NCI-H460 (cell line): ENCODE results near the gene ASH1L. TPM values are rescaled to one million over a fixed set of nuclear protein-coding genes. Genes with fewer than 3 reads are reported as not detected.
A peak's percentile ranks its signal among the peaks of the same experiment; 100 is the strongest.
"Not testable (repeated sequence)": the region's sequence is repeated elsewhere in the genome, so short reads cannot be mapped to it uniquely, and the experiment has no call there.

Experiments used
- DNase-seq: peaks from one replicate; pipeline ENCODE4 v3.0.0-alpha.2; 2016; ENCODE audit warnings: low read depth; ENCODE audit errors: extremely low read depth
- total RNA-seq: library from RNA; depleted of rRNA; stranded (reverse); fragments of >200 nt; shearing (Covaris generic); gene quantifications from 2 replicates; pipeline ENCODE4 v1.2.3, GENCODE V29; 2014

The ASH1L gene
- total RNA-seq, 1 experiment from 2014 or later, result 46.5 TPM

- DNase-seq, result no peak
Observed at GRCh38 chr1:155457266-155457665, 105.3 kb downstream of the ASH1L start.

GRCh38 chr1:155455588-155456195 is 106.9 kb downstream of the ASH1L start:
- no peak for DNase-seq

- DNase-seq, result no peak
Observed at GRCh38 chr1:155454096-155454495, 108.5 kb downstream of the ASH1L start.

- no peak for DNase-seq
Observed at GRCh38 chr1:155453141-155453540, 109.5 kb downstream of the ASH1L start.

- DNase-seq, result no peak
Observed at GRCh38 chr1:155451199-155451598, 111.4 kb downstream of the ASH1L start.

GRCh38 chr1:155442431-155442830 is 120.2 kb downstream of the ASH1L start:
- not testable (repeated sequence) for DNase-seq

GRCh38 chr1:155437405-155437804 is 125.2 kb downstream of the ASH1L start:
- no peak for DNase-seq

GRCh38 chr1:155433831-155434389 is 128.7 kb downstream of the ASH1L start:
- DNase-seq, result not testable (repeated sequence)

GRCh38 chr1:155433128-155433830 is 129.3 kb downstream of the ASH1L start:
- DNase-seq, result not testable (repeated sequence)

GRCh38 chr1:155424091-155424490 is 138.5 kb downstream of the ASH1L start:
- no peak for DNase-seq

- no peak for DNase-seq
Observed at GRCh38 chr1:155420788-155421187, 141.8 kb downstream of the ASH1L start.

GRCh38 chr1:155411840-155412239 is 150.8 kb downstream of the ASH1L start:
- not testable (repeated sequence) for DNase-seq

GRCh38 chr1:155410931-155411330 is 151.7 kb downstream of the ASH1L start:
- DNase-seq, result no peak

- no peak for DNase-seq
Observed at GRCh38 chr1:155396874-155397476, 165.6 kb downstream of the ASH1L start.

- DNase-seq, result no peak
Observed at GRCh38 chr1:155392898-155393411, 169.6 kb downstream of the ASH1L start.

GRCh38 chr1:155389826-155390225 is 172.8 kb downstream of the ASH1L start:
- no peak for DNase-seq

- DNase-seq, result not testable (repeated sequence)
Observed at GRCh38 chr1:155385836-155386235, 176.8 kb downstream of the ASH1L start.

- no peak for DNase-seq
Observed at GRCh38 chr1:155383406-155383805, 179.2 kb downstream of the ASH1L start.

- DNase-seq, result peak; percentile 12
Observed at GRCh38 chr1:155379631-155380090, 182.9 kb downstream of the ASH1L start.

GRCh38 chr1:155379180-155379579 is 183.4 kb downstream of the ASH1L start:
- no peak for DNase-seq

- no peak for DNase-seq
Observed at GRCh38 chr1:155360051-155360450, 202.6 kb downstream of the ASH1L start.
